ENCODE results near the gene ZMIZ1. TPM values are rescaled to one million over a fixed set of nuclear protein-coding genes. Genes with fewer than 3 reads are reported as not detected.

Gene ZMIZ1
- total RNA-seq, 1 experiment from 2014 or later = 28.4 TPM

DNA sequence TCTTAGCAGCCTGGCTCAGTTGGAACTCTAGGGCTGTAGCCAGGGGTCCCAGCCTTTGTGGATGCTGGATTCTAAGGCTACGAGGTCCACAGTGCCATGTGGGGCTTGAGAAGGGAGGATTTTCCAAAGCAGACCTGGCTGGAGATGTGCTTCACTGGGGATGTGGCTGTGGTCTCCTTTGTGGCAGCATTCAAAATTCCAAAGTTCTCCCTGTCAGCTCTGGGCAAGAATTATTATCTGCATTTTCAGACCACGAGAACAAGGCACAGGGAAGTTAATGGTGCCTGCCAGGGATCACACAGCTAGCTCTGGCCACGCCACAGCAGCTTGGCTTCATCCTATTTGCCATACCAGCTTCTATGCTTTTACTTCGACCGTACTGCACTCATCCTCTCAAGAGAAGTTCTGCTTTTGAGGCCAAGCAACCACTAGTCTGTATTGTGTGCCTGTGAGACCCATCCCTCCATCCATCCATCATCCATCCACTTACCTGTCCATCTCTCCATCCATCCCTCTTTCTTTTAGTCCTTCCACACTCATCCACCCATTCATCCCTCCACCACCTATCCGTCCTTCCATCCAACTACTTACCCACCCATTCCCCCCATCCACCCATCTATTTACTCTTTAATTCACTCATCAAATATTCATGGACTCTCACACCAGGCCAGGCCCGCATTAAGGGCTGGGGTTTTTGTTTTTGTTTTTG, 71.5 kb downstream of the ZMIZ1 start:
- no peak for TF ChIP-seq RAD21 (IDR thresholded peaks at IDR 0.05; ENCODE audit: low read depth)
- TF ChIP-seq FOSL1 (IDR thresholded peaks at IDR 0.05; ENCODE audit: low read depth) = no peak
- TF ChIP-seq POLR2AphosphoS5 (IDR thresholded peaks at IDR 0.05; ENCODE audit: low read depth, low read length) = no peak
- TF ChIP-seq, protein P1, sequence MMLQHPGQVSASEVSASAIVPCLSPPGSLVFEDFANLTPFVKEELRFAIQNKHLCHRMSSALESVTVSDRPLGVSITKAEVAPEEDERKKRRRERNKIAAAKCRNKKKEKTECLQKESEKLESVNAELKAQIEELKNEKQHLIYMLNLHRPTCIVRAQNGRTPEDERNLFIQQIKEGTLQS (IDR thresholded peaks at IDR 0.05) = no peak
- no peak for TF ChIP-seq POLR2A (IDR thresholded peaks at IDR 0.05; ENCODE audit: borderline replicate concordance, extremely low read depth, insufficient read depth, insufficient read length)
- Histone ChIP-seq H3K9me2 (ENCODE audit: insufficient read depth) (no peaks in the 10 kb centered on the region), H3K36me3 (ENCODE audit: control insufficient read depth in 1 of 2, insufficient read depth in 2 of 2, low read length in 2 of 2) (peaks cover 2 to 6% of the 10 kb centered on the region in 2 experiments; a peak in 1 of 4 replicates), H3K27ac (ENCODE audit: low read depth, low read length) (no peak overlapping the region), H3K27me3 (ENCODE audit: insufficient read depth, low read length) (no peaks in the 10 kb centered on the region), H3K4me1 (ENCODE audit: control insufficient read depth in 1 of 2, insufficient read depth in 2 of 2, low read length in 2 of 2) (peaks cover 3 to 21% of the 10 kb centered on the region in 2 experiments), H4K20me1 (ENCODE audit: insufficient read depth) (no peaks in the 10 kb centered on the region), H3K9me3 (ENCODE audit: control insufficient read depth in 1 of 2, insufficient read depth in 1 of 2, low read depth in 1 of 2, low read length in 2 of 2) (no peaks in the 10 kb centered on the region), H2AFZ (ENCODE audit: low read depth, low read length, poor library complexity, severe bottlenecking) (no peak overlapping the region), H3K9ac (ENCODE audit: low read length) (no peak overlapping the region), H3K4me3 (replicated peaks in 1 of 2; ENCODE audit: low read depth in 1 of 2, low read length in 2 of 2) (no peak overlapping the region), H3K4me2 (ENCODE audit: low read length) (no peak overlapping the region), H3K79me2 (ENCODE audit: insufficient read depth, low read length) (no peaks in the 10 kb centered on the region)
- DNase-seq (ENCODE audit: low read depth, low spot score) = no peak
- ATAC-seq = no peak
- RAD21 ChIA-PET (ENCODE audit: low non-redundant PET in 1 of 2, low total read pairs in 2 of 2, uncharacterized antibody in 2 of 2, unreplicated experiment in 2 of 2) = no interaction called here
- intact Hi-C loops (cut with micrococcal nuclease) = no loop called here
- no TSS peak for BruUV-seq (replicated peaks)
- POLR2A ChIA-PET = no interaction called here
- CTCF ChIA-PET = no interaction called here

DNA sequence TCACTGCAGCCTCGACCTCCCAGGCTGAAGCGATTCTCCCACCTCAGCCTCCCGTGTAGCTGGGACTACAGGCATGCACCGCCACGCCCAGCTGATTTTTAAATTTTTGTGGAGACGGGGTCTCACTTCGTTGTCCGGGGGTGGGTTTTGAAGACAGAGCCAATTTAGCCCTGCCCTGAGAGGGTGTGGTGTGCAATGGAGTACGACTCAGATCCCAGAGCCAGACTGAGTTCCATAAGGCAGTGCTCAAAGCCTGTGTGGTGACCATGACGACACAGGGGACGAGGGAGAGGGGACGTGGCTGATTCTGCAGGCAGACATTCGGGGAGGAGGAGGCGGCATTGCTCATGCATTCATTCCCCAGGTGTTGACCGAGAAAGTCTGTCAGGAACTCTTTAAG, 72.1 kb downstream of the ZMIZ1 start:
- Histone ChIP-seq H3K9me3 (ENCODE audit: control insufficient read depth in 1 of 2, insufficient read depth in 1 of 2, low read depth in 1 of 2, low read length in 2 of 2) (no peaks in the 10 kb centered on the region), H3K4me2 (ENCODE audit: low read length) (no peak overlapping the region), H3K9me2 (ENCODE audit: insufficient read depth) (no peaks in the 10 kb centered on the region), H3K36me3 (ENCODE audit: control insufficient read depth in 1 of 2, insufficient read depth in 2 of 2, low read length in 2 of 2) (peaks cover 2 to 6% of the 10 kb centered on the region in 2 experiments; a peak in 1 of 4 replicates), H3K9ac (ENCODE audit: low read length) (no peak overlapping the region), H4K20me1 (ENCODE audit: insufficient read depth) (no peaks in the 10 kb centered on the region), H3K4me3 (replicated peaks in 1 of 2; ENCODE audit: low read depth in 1 of 2, low read length in 2 of 2) (no peak overlapping the region), H3K27ac (ENCODE audit: low read depth, low read length) (no peak overlapping the region), H2AFZ (ENCODE audit: low read depth, low read length, poor library complexity, severe bottlenecking) (no peak overlapping the region), H3K27me3 (ENCODE audit: insufficient read depth, low read length) (no peaks in the 10 kb centered on the region), H3K4me1 (ENCODE audit: control insufficient read depth in 1 of 2, insufficient read depth in 2 of 2, low read length in 2 of 2) (peaks cover 9 to 28% of the 10 kb centered on the region in 2 experiments), H3K79me2 (ENCODE audit: insufficient read depth, low read length) (no peaks in the 10 kb centered on the region)
- intact Hi-C loops (cut with micrococcal nuclease) = no loop called here
- ChIA-PET CTCF (no interaction called here), POLR2A (no interaction called here), RAD21 (ENCODE audit: low non-redundant PET in 1 of 2, low total read pairs in 2 of 2, uncharacterized antibody in 2 of 2, unreplicated experiment in 2 of 2) (no interaction called here)
- no peak for ATAC-seq
- BruUV-seq (replicated peaks) = no TSS peak
- TF ChIP-seq CEBPB (IDR thresholded peaks at IDR 0.05; ENCODE audit: low read depth) (no peak), ZFX (IDR thresholded peaks at IDR 0.05) (no peak), SIN3A (IDR thresholded peaks at IDR 0.05; ENCODE audit: low read depth) (no peak), EGR1 (IDR thresholded peaks at IDR 0.05; ENCODE audit: low read depth) (no peak), ELF1 (IDR thresholded peaks at IDR 0.05; ENCODE audit: borderline replicate concordance, low read depth) (no peak), EZH2phosphoT487 (IDR thresholded peaks at IDR 0.05; ENCODE audit: borderline replicate concordance) (no peak), POLR2A (IDR thresholded peaks at IDR 0.05; ENCODE audit: borderline replicate concordance, extremely low read depth, insufficient read depth, insufficient read length) (no peak), SRF (IDR thresholded peaks at IDR 0.05; ENCODE audit: low read depth) (no peak), CBX3 (IDR thresholded peaks at IDR 0.05; ENCODE audit: low read depth) (no peak)
- TF ChIP-seq, protein P1 (IDR thresholded peaks at IDR 0.05) = no peak
- TF ChIP-seq, protein P2, sequence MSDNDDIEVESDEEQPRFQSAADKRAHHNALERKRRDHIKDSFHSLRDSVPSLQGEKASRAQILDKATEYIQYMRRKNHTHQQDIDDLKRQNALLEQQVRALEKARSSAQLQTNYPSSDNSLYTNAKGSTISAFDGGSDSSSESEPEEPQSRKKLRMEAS (IDR thresholded peaks at IDR 0.05) = no peak
- TF ChIP-seq, protein P3, sequence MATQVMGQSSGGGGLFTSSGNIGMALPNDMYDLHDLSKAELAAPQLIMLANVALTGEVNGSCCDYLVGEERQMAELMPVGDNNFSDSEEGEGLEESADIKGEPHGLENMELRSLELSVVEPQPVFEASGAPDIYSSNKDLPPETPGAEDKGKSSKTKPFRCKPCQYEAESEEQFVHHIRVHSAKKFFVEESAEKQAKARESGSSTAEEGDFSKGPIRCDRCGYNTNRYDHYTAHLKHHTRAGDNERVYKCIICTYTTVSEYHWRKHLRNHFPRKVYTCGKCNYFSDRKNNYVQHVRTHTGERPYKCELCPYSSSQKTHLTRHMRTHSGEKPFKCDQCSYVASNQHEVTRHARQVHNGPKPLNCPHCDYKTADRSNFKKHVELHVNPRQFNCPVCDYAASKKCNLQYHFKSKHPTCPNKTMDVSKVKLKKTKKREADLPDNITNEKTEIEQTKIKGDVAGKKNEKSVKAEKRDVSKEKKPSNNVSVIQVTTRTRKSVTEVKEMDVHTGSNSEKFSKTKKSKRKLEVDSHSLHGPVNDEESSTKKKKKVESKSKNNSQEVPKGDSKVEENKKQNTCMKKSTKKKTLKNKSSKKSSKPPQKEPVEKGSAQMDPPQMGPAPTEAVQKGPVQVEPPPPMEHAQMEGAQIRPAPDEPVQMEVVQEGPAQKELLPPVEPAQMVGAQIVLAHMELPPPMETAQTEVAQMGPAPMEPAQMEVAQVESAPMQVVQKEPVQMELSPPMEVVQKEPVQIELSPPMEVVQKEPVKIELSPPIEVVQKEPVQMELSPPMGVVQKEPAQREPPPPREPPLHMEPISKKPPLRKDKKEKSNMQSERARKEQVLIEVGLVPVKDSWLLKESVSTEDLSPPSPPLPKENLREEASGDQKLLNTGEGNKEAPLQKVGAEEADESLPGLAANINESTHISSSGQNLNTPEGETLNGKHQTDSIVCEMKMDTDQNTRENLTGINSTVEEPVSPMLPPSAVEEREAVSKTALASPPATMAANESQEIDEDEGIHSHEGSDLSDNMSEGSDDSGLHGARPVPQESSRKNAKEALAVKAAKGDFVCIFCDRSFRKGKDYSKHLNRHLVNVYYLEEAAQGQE (IDR thresholded peaks at IDR 0.05; ENCODE audit: low read depth) = no peak
- DNase-seq (ENCODE audit: low read depth, low spot score) = no peak
